Measurements from ENCODE around the gene MAP2. TPM values are rescaled to one million over a fixed set of nuclear protein-coding genes. Genes with fewer than 3 reads are reported as not detected.

The MAP2 gene
- total RNA-seq, 1 experiment from 2014 or later, result 0.05 TPM

DNA sequence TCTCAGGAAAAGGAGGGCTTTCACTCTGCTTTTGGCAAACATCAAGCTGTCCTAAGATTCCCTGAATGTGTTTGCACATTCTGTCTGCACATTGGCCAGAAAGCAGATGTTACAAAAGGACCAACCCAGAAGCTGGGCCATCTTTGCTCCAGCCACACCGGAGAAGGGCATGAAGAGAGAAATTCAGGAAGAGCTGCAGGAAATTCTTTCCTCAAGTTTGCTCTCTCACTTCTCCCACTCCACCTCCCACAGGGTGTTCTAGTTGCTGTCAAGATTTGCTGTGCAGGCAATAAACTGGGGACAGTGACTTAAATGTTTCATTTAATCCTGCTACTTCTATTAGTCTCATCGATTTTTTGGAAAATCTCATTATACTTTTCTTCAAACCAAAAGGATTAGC is 210.1 kb downstream of the MAP2 start:
- no peak for DNase-seq
- H3K36me3 ChIP-seq (ENCODE audit: control insufficient read depth, insufficient read depth, low read length), result no peaks in the 10 kb centered on the region
- Mint-ChIP-seq H3K9me3 (ENCODE audit: unreplicated experiment) (peaks cover 10% of the 10 kb centered on the region), H3K27me3 (ENCODE audit: insufficient read depth, unreplicated experiment) (peaks cover 17% of the 10 kb centered on the region), H3K4me3 (ENCODE audit: unreplicated experiment) (no peak overlapping the region), H3K36me3 (ENCODE audit: insufficient read depth, unreplicated experiment) (peaks cover 6% of the 10 kb centered on the region), H3K27ac (ENCODE audit: unreplicated experiment) (no peak overlapping the region), H3K4me1 (ENCODE audit: low read depth, unreplicated experiment) (no peaks in the 10 kb centered on the region)
- TF ChIP-seq, protein P1, sequence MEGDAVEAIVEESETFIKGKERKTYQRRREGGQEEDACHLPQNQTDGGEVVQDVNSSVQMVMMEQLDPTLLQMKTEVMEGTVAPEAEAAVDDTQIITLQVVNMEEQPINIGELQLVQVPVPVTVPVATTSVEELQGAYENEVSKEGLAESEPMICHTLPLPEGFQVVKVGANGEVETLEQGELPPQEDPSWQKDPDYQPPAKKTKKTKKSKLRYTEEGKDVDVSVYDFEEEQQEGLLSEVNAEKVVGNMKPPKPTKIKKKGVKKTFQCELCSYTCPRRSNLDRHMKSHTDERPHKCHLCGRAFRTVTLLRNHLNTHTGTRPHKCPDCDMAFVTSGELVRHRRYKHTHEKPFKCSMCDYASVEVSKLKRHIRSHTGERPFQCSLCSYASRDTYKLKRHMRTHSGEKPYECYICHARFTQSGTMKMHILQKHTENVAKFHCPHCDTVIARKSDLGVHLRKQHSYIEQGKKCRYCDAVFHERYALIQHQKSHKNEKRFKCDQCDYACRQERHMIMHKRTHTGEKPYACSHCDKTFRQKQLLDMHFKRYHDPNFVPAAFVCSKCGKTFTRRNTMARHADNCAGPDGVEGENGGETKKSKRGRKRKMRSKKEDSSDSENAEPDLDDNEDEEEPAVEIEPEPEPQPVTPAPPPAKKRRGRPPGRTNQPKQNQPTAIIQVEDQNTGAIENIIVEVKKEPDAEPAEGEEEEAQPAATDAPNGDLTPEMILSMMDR (IDR thresholded peaks at IDR 0.05; ENCODE audit: insufficient read depth in 1 of 2, low read depth in 1 of 2, low read length in 1 of 2, severe bottlenecking in 1 of 2, unreplicated experiment in 1 of 2), result no peak
- no TSS peak for BruUV-seq (replicated peaks)
- H3K4me3 ChIP-seq (ENCODE audit: low read depth, low read length), result no peak overlapping the region
- H3K4me1 ChIP-seq, result no peaks in the 10 kb centered on the region
- ChIA-PET CTCF (no interaction called here), POLR2A (interaction anchor here (0.6 kb wide), 1 partner anchor 27 kb away, joined by 3 read pairs; no protein-coding TSS in a partner anchor)
- H3K27me3 ChIP-seq (replicated peaks; ENCODE audit: control insufficient read depth, insufficient read depth, low read length), result no peaks in the 10 kb centered on the region
- intact Hi-C loops (cut with micrococcal nuclease; ENCODE audit: unreplicated experiment), result no loop called here
- peaks cover 7% of the 10 kb centered on the region for H3K9me3 ChIP-seq

DNA sequence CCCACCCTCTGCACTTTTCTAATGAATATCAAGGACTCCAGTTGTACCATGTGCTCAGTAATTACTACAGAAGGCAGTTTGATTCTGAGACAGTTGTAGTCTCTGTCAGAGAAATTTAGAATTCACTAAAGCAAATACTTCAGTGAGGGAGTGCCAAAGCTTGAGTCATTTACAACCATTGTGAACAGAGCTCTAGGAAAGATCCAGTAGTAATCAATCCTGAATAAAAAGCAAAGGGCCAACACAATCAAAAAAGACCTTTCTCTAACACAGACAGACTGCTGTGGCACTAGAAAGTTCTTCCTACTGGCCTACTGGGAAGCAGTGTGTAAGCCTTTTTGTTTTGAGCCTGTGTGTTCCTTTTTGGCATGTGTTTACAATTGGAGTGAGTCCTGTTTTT is 212.2 kb downstream of the MAP2 start:
- Mint-ChIP-seq H3K4me3 (ENCODE audit: unreplicated experiment) (no peak overlapping the region), H3K9me3 (ENCODE audit: unreplicated experiment) (peaks cover 10% of the 10 kb centered on the region), H3K27ac (ENCODE audit: unreplicated experiment) (no peak overlapping the region), H3K36me3 (ENCODE audit: insufficient read depth, unreplicated experiment) (peaks cover 6% of the 10 kb centered on the region), H3K27me3 (ENCODE audit: insufficient read depth, unreplicated experiment) (peaks cover 14% of the 10 kb centered on the region), H3K4me1 (ENCODE audit: low read depth, unreplicated experiment) (no peaks in the 10 kb centered on the region)
- H3K9me3 ChIP-seq, result peaks cover 7% of the 10 kb centered on the region
- ChIA-PET POLR2A (no interaction called here), CTCF (no interaction called here)
- no peaks in the 10 kb centered on the region for H3K36me3 ChIP-seq (ENCODE audit: control insufficient read depth, insufficient read depth, low read length)
- intact Hi-C loops (cut with micrococcal nuclease; ENCODE audit: unreplicated experiment), result no loop called here
- DNase-seq, result no peak
- H3K4me3 ChIP-seq (ENCODE audit: low read depth, low read length), result no peak overlapping the region
- TF ChIP-seq, protein P1 (IDR thresholded peaks at IDR 0.05; ENCODE audit: insufficient read depth in 1 of 2, low read depth in 1 of 2, low read length in 1 of 2, severe bottlenecking in 1 of 2, unreplicated experiment in 1 of 2), result no peak
- H3K4me1 ChIP-seq, result no peaks in the 10 kb centered on the region
- BruUV-seq (replicated peaks), result no TSS peak
- H3K27me3 ChIP-seq (replicated peaks; ENCODE audit: control insufficient read depth, insufficient read depth, low read length), result no peaks in the 10 kb centered on the region

DNA sequence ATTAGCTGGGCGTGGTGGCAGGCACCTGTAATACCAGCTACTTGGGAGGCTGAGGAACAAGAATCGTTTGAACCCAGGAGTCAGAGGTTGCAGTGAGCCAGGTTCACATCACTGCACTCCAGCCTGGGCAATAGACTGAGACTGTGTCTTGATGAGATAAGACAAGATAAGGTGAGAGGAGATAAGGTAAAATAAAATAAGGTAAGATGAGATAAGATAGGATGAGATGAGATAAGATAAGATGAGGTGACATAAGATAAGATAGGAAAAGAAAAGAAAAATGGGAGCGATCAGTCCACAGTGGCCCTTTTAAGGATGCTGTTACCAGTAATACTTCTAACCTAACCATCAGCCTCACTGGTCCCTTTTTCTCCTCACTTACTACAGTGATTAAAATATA is 213.4 kb downstream of the MAP2 start:
- no peak for DNase-seq
- H3K4me1 Mint-ChIP-seq (ENCODE audit: low read depth, unreplicated experiment), result no peaks in the 10 kb centered on the region
- ChIA-PET POLR2A (no interaction called here), CTCF (interaction anchor here (0.5 kb wide), 1 partner anchor 24 kb away, joined by 4 read pairs; no protein-coding TSS in a partner anchor)
- H3K4me1 ChIP-seq, result no peaks in the 10 kb centered on the region
- peaks cover 6% of the 10 kb centered on the region for H3K36me3 Mint-ChIP-seq (ENCODE audit: insufficient read depth, unreplicated experiment)
- no peaks in the 10 kb centered on the region for H3K27me3 ChIP-seq (replicated peaks; ENCODE audit: control insufficient read depth, insufficient read depth, low read length)
- H3K27ac Mint-ChIP-seq (ENCODE audit: unreplicated experiment), result no peak overlapping the region
- intact Hi-C loops (cut with micrococcal nuclease; ENCODE audit: unreplicated experiment), result no loop called here
- H3K9me3 Mint-ChIP-seq (ENCODE audit: unreplicated experiment), result peaks cover 10% of the 10 kb centered on the region
- peaks cover 7% of the 10 kb centered on the region for H3K9me3 ChIP-seq
- TF ChIP-seq, protein P1 (IDR thresholded peaks at IDR 0.05; ENCODE audit: insufficient read depth in 1 of 2, low read depth in 1 of 2, low read length in 1 of 2, severe bottlenecking in 1 of 2, unreplicated experiment in 1 of 2), result no peak
- BruUV-seq (replicated peaks), result no TSS peak
- peaks cover 10% of the 10 kb centered on the region for H3K27me3 Mint-ChIP-seq (ENCODE audit: insufficient read depth, unreplicated experiment)
- no peak overlapping the region for H3K4me3 ChIP-seq (ENCODE audit: low read depth, low read length)
- no peaks in the 10 kb centered on the region for H3K36me3 ChIP-seq (ENCODE audit: control insufficient read depth, insufficient read depth, low read length)
- H3K4me3 Mint-ChIP-seq (ENCODE audit: unreplicated experiment), result no peak overlapping the region
